SH-SY5Y (cell line): ENCODE measurements around the gene PARM1.

Experiments used
- GATA2 ChIP-seq: IDR thresholded peaks from 2 replicates; pipeline ENCODE4 v1.6.1; 2011; ENCODE audit warnings: mild to moderate bottlenecking, low read depth, low read length
- GATA3 ChIP-seq: IDR thresholded peaks from 2 replicates; pipeline ENCODE4 v1.6.1; 2011; ENCODE audit warnings: low read depth, mild to moderate bottlenecking, low read length, moderate library complexity

GRCh38 chr4:75040703-75041102 is 107.8 kb downstream of the PARM1 start:
- TF ChIP-seq GATA2 (no peak), GATA3 (no peak)
